ENCODE measurements around the gene GPC6. TPM values are rescaled to one million over a fixed set of nuclear protein-coding genes. Genes with fewer than 3 reads are reported as not detected.

GPC6 gene
- total RNA-seq, 1 donor from 2014 or later, result 18.7 TPM

DNA sequence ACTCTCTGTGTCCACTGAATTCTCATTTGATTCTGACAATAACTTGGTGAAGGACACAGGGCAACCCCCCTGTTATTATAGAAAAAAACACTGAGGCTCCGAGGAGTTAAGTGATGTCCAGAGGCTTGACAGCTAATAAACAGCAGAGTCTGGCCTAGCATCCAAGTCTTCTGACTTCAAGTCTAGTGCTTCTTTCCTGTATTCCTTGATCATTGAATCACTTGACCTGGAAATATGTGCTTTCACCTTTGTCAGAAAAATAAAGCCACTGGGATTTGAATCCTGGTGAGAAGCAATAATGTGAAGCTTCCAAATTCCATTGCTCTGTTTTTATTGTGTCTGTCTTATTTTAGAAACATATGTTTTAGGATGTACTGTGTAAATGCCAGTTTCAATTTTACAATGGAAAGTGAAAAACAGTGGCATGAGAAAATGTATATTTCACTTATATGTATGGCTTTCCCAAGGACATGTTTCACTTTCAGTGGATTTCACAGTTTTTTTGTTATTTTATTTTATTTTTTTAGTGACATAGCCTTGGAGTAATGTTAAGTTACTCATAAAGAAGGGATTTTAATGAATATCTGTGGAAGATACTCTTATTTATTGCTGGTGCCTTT lies 190.2 kb downstream of the GPC6 start:
- H3K4me3 ChIP-seq (ENCODE audit: low read depth, low read length), result no peak overlapping the region
- TF ChIP-seq, protein P1, sequence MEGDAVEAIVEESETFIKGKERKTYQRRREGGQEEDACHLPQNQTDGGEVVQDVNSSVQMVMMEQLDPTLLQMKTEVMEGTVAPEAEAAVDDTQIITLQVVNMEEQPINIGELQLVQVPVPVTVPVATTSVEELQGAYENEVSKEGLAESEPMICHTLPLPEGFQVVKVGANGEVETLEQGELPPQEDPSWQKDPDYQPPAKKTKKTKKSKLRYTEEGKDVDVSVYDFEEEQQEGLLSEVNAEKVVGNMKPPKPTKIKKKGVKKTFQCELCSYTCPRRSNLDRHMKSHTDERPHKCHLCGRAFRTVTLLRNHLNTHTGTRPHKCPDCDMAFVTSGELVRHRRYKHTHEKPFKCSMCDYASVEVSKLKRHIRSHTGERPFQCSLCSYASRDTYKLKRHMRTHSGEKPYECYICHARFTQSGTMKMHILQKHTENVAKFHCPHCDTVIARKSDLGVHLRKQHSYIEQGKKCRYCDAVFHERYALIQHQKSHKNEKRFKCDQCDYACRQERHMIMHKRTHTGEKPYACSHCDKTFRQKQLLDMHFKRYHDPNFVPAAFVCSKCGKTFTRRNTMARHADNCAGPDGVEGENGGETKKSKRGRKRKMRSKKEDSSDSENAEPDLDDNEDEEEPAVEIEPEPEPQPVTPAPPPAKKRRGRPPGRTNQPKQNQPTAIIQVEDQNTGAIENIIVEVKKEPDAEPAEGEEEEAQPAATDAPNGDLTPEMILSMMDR (conservative IDR thresholded peaks at IDR 0.05; ENCODE audit: low read depth, low read length), result no peak
- no peak for DNase-seq (ENCODE audit: low read depth)

DNA sequence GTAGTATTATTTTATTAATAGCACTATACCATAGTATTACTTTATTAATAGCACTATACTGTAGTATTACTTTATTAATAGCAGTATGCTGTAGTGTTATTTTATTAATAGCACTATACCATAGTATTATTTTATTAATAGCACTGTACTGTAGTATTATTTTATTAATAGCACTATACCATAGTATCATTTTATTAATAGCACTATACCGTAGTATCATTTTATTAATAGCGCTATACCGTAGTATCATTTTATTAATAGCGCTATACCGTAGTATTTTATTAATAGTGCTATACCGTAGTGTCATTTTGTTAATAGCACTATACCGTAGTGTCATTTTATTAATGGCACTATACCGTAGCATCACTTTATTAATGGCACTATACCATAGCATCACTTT lies 191.8 kb downstream of the GPC6 start:
- H3K4me3 ChIP-seq (ENCODE audit: low read depth, low read length), result no peak overlapping the region
- TF ChIP-seq, protein P1 (conservative IDR thresholded peaks at IDR 0.05; ENCODE audit: low read depth, low read length), result no peak
- DNase-seq (ENCODE audit: low read depth), result no peak

DNA sequence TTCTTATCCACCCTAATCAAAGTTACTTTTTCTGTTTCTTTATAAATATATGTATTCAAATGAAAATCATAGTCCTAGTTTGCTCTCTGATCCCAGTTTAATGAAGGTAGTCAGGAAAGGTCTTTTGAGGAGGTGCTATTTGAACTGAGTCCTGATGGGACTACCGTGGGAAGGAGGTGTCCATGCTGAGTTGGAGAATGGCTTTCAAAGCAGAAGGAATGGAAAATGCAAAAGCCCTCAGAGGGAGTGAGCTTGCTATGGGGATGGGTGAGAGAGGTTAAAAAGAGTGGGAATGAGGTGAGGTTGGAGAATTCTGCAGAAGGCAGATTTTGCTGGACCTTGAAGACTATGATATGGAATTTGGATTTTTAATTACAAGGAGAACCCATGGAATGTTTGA lies 193.6 kb downstream of the GPC6 start:
- no peak for DNase-seq (ENCODE audit: low read depth)
- H3K4me3 ChIP-seq (ENCODE audit: low read depth, low read length), result no peak overlapping the region
- TF ChIP-seq, protein P1 (conservative IDR thresholded peaks at IDR 0.05; ENCODE audit: low read depth, low read length), result no peak

DNA sequence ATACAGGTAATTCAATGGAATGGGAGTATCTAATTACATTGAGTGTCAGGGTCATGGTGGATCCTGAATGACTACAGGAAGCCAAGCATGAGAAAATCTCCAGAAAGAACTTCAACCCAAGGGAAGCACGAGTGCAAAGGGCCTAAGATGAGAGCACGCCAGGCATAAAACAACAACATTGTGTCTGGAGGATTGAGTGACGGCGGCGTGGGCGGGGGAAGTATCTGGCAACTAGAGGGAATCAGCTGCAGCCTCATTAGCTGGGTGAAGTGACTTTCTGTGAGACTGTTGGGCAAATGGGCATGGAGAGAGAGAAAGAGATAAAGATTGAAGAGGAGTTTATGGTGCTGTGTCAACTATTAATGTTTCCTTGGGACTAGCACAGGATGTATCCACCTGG lies 194.3 kb downstream of the GPC6 start:
- no peak overlapping the region for H3K4me3 ChIP-seq (ENCODE audit: low read depth, low read length)
- no peak for DNase-seq (ENCODE audit: low read depth)
- TF ChIP-seq, protein P1 (conservative IDR thresholded peaks at IDR 0.05; ENCODE audit: low read depth, low read length), result no peak

DNA sequence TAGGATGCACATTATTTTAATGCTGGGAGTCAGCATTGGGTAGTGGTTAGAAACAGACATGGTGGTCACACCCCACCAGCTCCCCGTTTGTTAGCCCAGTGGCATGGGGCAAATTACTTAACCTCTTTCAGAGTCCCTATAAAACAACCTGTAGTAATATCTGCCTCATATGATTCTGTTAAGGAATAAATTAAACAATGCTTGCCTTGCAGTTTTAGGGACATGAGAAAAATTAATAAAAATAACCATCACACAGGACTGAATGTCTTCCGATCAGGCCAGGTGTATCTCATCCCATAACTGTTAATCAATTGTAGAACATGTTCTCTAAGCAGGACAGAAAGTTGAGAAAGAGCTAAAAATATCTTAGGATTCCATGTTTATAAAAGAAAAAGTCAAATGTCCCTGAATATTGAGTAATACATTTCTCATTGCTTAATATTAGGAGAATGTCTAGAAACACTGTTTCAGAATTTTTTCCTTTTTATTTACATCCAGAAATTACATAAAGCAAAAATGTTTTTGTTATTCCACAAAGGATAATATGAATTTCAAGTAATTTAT lies 196.5 kb downstream of the GPC6 start:
- TF ChIP-seq, protein P1 (conservative IDR thresholded peaks at IDR 0.05; ENCODE audit: low read depth, low read length), result no peak
- no peak overlapping the region for H3K4me3 ChIP-seq (ENCODE audit: low read depth, low read length)
- DNase-seq (ENCODE audit: low read depth), result no peak

DNA sequence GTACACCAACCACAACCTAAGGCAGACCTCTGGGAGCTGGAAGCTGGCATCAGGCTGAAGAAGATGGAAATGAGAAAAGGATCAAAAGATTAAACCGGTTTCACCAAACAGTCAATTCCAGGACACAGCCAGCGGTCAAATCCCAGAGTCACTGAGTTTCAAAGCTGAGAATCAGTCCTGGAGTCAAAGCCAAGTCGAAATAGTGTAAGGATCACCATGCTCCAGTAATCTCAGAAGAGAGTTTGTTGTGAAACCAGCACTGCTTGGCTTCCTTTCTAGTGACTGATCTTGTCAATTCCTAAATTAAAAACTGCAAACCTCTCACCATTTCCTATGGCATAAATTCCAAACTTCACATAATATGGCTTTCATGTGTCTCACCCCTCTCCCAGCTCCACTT lies 198.8 kb downstream of the GPC6 start:
- peak; percentile 68 for DNase-seq (ENCODE audit: low read depth)

More for the DNA sequence above, 198.8 kb downstream of the GPC6 start:
- no peak overlapping the region for H3K4me3 ChIP-seq (ENCODE audit: low read depth, low read length)
- TF ChIP-seq, protein P1 (conservative IDR thresholded peaks at IDR 0.05; ENCODE audit: low read depth, low read length), result no peak

Data from epithelial cell of proximal tubule (primary cell).